Measurements from ENCODE around the gene SYT1. TPM values are rescaled to one million over a fixed set of nuclear protein-coding genes. Genes with fewer than 3 reads are reported as not detected.
A peak's percentile ranks its signal among the peaks of the same experiment; 100 is the strongest.

Gene SYT1
- total and polyA plus RNA-seq, 2 of the 4 experiments (the other 2 are of a cell fraction) = 2.8 to 3.0 TPM

DNA sequence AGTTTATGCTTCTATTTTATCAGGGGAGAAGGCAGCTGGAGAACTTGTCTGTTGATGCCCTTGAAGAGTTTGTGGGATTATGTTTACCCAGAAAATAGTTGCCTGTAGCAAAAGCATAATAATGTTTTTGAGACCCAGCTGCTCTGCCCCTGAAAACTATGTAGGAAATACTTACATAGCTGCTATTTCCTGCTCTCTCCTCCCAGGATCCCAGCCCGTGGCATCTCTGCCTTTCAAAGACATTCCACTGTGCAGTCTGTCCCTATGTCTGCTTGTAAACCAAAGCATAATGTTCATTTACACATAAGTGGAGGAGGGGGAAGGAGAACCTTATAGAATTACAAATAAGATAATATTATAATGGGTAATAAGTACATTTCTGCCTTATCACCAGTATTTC lies 198.7 kb downstream of the SYT1 start:
- Histone ChIP-seq H2BK120ac (ENCODE audit: low read depth, low read length) (no peak overlapping the region), H3K4ac (ENCODE audit: low read depth, low read length) (no peak overlapping the region), H3K56ac (ENCODE audit: extremely low read depth, insufficient read depth, low read length) (no peak overlapping the region), H3K36me3 (ENCODE audit: control insufficient read depth, insufficient read depth, low read length) (no peaks in the 10 kb centered on the region), H3K4me1 (ENCODE audit: control insufficient read depth, insufficient read depth, low read length) (peaks cover 2% of the 10 kb centered on the region; the same call in 1 of the 2 replicates), H4K20me1 (ENCODE audit: insufficient read depth, low read length) (no peaks in the 10 kb centered on the region), H3K4me2 (ENCODE audit: low read depth, low read length) (no peak overlapping the region), H3K9me1 (ENCODE audit: insufficient read depth, low read length) (peaks cover 3% of the 10 kb centered on the region; the same call in 1 of the 2 replicates), H3K27ac (ENCODE audit: insufficient read depth, low read length) (no peak overlapping the region), H4K5ac (ENCODE audit: low read depth, low read length) (no peak overlapping the region), H3K79me1 (ENCODE audit: low read depth in 1 of 2, low read length in 2 of 2) (no peaks in the 10 kb centered on the region), H2BK5ac (ENCODE audit: low read depth, low read length, poor library complexity, severe bottlenecking) (no peak overlapping the region), H3K23ac (ENCODE audit: low read depth, low read length) (no peak overlapping the region), H3K27me3 (ENCODE audit: control insufficient read depth, insufficient read depth, low read length) (no peaks in the 10 kb centered on the region), H4K8ac (ENCODE audit: low read depth in 2 of 2, low read length in 2 of 2) (peak overlapping the region in 1 of 2 experiments; percentile 30; a peak in 1 of 4 replicates), H3K4me3 (ENCODE audit: insufficient read depth, low read depth, low read length) (no peak overlapping the region), H2AK5ac (ENCODE audit: low read depth, low read length) (no peak overlapping the region), H4K91ac (ENCODE audit: insufficient read depth, low read depth, low read length) (no peak overlapping the region), H2BK15ac (ENCODE audit: low read depth, low read length) (no peak overlapping the region), H3K14ac (replicated peaks; ENCODE audit: low read depth, low read length) (no peak overlapping the region), H3K9me3 (ENCODE audit: control insufficient read depth, insufficient read depth, low read length) (no peaks in the 10 kb centered on the region), H3K9ac (ENCODE audit: low read depth, low read length) (no peak overlapping the region), H2AK9ac (replicated peaks; ENCODE audit: low read depth, low read length, poor library complexity) (no peak overlapping the region), H2AFZ (replicated peaks; ENCODE audit: low read length, poor library complexity) (no peak overlapping the region), H2BK20ac (ENCODE audit: low read depth, low read length) (no peak overlapping the region), H3K18ac (ENCODE audit: low read depth, low read length) (no peak overlapping the region)
- no CpG with 5 or more reads among the region's 1 CpG for WGBS, 2 experiments (ENCODE audit: extremely low coverage in 2 of 2, insufficient read length in 1 of 2)
- BruUV-seq (replicated peaks) = no TSS peak
- CTCF ChIA-PET = interaction anchor here (1.1 kb wide), 1 partner anchor 63 kb away, joined by 3 read pairs; no protein-coding TSS in a partner anchor
- DNase-seq = peak; percentile 37
- intact Hi-C loops (cut with micrococcal nuclease) (no loop called here), dilution Hi-C loops (cut with HindIII; ENCODE audit: low sequenced_read_pairs, unreplicated experiment) (no loop called here), in situ Hi-C loops (cut with MboI; ENCODE audit: low sequenced_read_pairs) (no loop called here)
- POLR2A ChIA-PET (ENCODE audit: unreplicated experiment) = no interaction called here
- peak; percentile 95 for ATAC-seq (ENCODE audit: low read depth)
- TF ChIP-seq MAFK (IDR thresholded peaks at IDR 0.05; ENCODE audit: low read depth, low read length) = no peak
- no peak for TF ChIP-seq POLR2A (IDR thresholded peaks at IDR 0.05; ENCODE audit: low read depth, low read length)
- no peak for TF ChIP-seq NFE2L2 (IDR thresholded peaks at IDR 0.05; ENCODE audit: low read depth, low read length)
- no peak for TF ChIP-seq RCOR1 (IDR thresholded peaks at IDR 0.05; ENCODE audit: insufficient replicate concordance, low read length)
- no peak for TF ChIP-seq MXI1 (IDR thresholded peaks at IDR 0.05; ENCODE audit: borderline replicate concordance, low read depth, low read length)
- TF ChIP-seq, protein P1, sequence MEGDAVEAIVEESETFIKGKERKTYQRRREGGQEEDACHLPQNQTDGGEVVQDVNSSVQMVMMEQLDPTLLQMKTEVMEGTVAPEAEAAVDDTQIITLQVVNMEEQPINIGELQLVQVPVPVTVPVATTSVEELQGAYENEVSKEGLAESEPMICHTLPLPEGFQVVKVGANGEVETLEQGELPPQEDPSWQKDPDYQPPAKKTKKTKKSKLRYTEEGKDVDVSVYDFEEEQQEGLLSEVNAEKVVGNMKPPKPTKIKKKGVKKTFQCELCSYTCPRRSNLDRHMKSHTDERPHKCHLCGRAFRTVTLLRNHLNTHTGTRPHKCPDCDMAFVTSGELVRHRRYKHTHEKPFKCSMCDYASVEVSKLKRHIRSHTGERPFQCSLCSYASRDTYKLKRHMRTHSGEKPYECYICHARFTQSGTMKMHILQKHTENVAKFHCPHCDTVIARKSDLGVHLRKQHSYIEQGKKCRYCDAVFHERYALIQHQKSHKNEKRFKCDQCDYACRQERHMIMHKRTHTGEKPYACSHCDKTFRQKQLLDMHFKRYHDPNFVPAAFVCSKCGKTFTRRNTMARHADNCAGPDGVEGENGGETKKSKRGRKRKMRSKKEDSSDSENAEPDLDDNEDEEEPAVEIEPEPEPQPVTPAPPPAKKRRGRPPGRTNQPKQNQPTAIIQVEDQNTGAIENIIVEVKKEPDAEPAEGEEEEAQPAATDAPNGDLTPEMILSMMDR (conservative IDR thresholded peaks at IDR 0.05; ENCODE audit: low read depth, low read length) = no peak
- TF ChIP-seq, protein P2, sequence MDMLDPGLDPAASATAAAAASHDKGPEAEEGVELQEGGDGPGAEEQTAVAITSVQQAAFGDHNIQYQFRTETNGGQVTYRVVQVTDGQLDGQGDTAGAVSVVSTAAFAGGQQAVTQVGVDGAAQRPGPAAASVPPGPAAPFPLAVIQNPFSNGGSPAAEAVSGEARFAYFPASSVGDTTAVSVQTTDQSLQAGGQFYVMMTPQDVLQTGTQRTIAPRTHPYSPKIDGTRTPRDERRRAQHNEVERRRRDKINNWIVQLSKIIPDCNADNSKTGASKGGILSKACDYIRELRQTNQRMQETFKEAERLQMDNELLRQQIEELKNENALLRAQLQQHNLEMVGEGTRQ (IDR thresholded peaks at IDR 0.05; ENCODE audit: low read depth, low read length) = no peak
- no peak for TF ChIP-seq RAD21 (IDR thresholded peaks at IDR 0.05; ENCODE audit: low read length)
- TF ChIP-seq RFX5 (IDR thresholded peaks at IDR 0.05; ENCODE audit: low read depth, low read length) = no peak
- TF ChIP-seq SMC3 (IDR thresholded peaks at IDR 0.05; ENCODE audit: low read depth, low read length) = no peak
- TF ChIP-seq, protein P3, sequence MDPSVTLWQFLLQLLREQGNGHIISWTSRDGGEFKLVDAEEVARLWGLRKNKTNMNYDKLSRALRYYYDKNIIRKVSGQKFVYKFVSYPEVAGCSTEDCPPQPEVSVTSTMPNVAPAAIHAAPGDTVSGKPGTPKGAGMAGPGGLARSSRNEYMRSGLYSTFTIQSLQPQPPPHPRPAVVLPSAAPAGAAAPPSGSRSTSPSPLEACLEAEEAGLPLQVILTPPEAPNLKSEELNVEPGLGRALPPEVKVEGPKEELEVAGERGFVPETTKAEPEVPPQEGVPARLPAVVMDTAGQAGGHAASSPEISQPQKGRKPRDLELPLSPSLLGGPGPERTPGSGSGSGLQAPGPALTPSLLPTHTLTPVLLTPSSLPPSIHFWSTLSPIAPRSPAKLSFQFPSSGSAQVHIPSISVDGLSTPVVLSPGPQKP (IDR thresholded peaks at IDR 0.05; ENCODE audit: borderline replicate concordance, low read depth, low read length) = no peak
- no peak for TF ChIP-seq BHLHE40 (IDR thresholded peaks at IDR 0.05; ENCODE audit: low read depth, low read length)
- no peak for TF ChIP-seq FOS (IDR thresholded peaks at IDR 0.05; ENCODE audit: low read depth, low read length)
- no peak for TF ChIP-seq CEBPB (IDR thresholded peaks at IDR 0.05; ENCODE audit: low read depth, low read length)
- TF ChIP-seq MAZ (IDR thresholded peaks at IDR 0.05; ENCODE audit: borderline replicate concordance, low read depth, low read length) = no peak
- no peak for TF ChIP-seq CHD1 (IDR thresholded peaks at IDR 0.05; ENCODE audit: low read depth, low read length)
